ENCODE measurements around the gene VPS13D.

VPS13D gene

GRCh38 chr1:12186679-12186985, 43.2 kb upstream of the VPS13D start:
- H3K27ac ChIP-seq (ENCODE audit: low read depth, low read length) = no peak overlapping the region
- no peak overlapping the region for H2AFZ ChIP-seq (ENCODE audit: low read length, unreplicated experiment)
- no peak overlapping the region for H3K4me3 ChIP-seq (ENCODE audit: low read depth, low read length)
- no peaks in the 10 kb centered on the region for H3K27me3 ChIP-seq (ENCODE audit: insufficient read depth, low read length)
- H3K36me3 ChIP-seq (ENCODE audit: insufficient read depth, low read length) = no peaks in the 10 kb centered on the region
- H3K79me2 ChIP-seq (ENCODE audit: control insufficient read depth, insufficient read depth, low read length, unreplicated experiment) = peaks cover 37% of the 10 kb centered on the region
- H3K4me1 ChIP-seq (ENCODE audit: control insufficient read depth, insufficient read depth, low read length, unreplicated experiment) = peaks cover 46% of the 10 kb centered on the region

GRCh38 chr1:12188115-12188514, 41.7 kb upstream of the VPS13D start:
- no peak overlapping the region for H3K4me3 ChIP-seq (ENCODE audit: low read depth, low read length)
- no peak overlapping the region for H2AFZ ChIP-seq (ENCODE audit: low read length, unreplicated experiment)
- H3K79me2 ChIP-seq (ENCODE audit: control insufficient read depth, insufficient read depth, low read length, unreplicated experiment) = peaks cover 32% of the 10 kb centered on the region
- H3K4me1 ChIP-seq (ENCODE audit: control insufficient read depth, insufficient read depth, low read length, unreplicated experiment) = peaks cover 35% of the 10 kb centered on the region
- H3K36me3 ChIP-seq (ENCODE audit: insufficient read depth, low read length) = no peaks in the 10 kb centered on the region
- H3K27ac ChIP-seq (ENCODE audit: low read depth, low read length) = no peak overlapping the region
- H3K27me3 ChIP-seq (ENCODE audit: insufficient read depth, low read length) = no peaks in the 10 kb centered on the region

- Histone ChIP-seq H3K36me3 (ENCODE audit: insufficient read depth, low read length) (no peaks in the 10 kb centered on the region), H3K4me1 (ENCODE audit: control insufficient read depth, insufficient read depth, low read length, unreplicated experiment) (peaks cover 33% of the 10 kb centered on the region), H3K27me3 (ENCODE audit: insufficient read depth, low read length) (no peaks in the 10 kb centered on the region), H3K79me2 (ENCODE audit: control insufficient read depth, insufficient read depth, low read length, unreplicated experiment) (peaks cover 32% of the 10 kb centered on the region), H2AFZ (ENCODE audit: low read length, unreplicated experiment) (no peak overlapping the region), H3K4me3 (ENCODE audit: low read depth, low read length) (no peak overlapping the region), H3K27ac (ENCODE audit: low read depth, low read length) (no peak overlapping the region)
Observed at GRCh38 chr1:12188657-12189327, 41.0 kb upstream of the VPS13D start.

GRCh38 chr1:12189328-12189682, 40.5 kb upstream of the VPS13D start:
- Histone ChIP-seq H2AFZ (ENCODE audit: low read length, unreplicated experiment) (no peak overlapping the region), H3K79me2 (ENCODE audit: control insufficient read depth, insufficient read depth, low read length, unreplicated experiment) (peaks cover 32% of the 10 kb centered on the region), H3K27ac (ENCODE audit: low read depth, low read length) (no peak overlapping the region), H3K36me3 (ENCODE audit: insufficient read depth, low read length) (no peaks in the 10 kb centered on the region), H3K27me3 (ENCODE audit: insufficient read depth, low read length) (no peaks in the 10 kb centered on the region), H3K4me1 (ENCODE audit: control insufficient read depth, insufficient read depth, low read length, unreplicated experiment) (peaks cover 27% of the 10 kb centered on the region), H3K4me3 (ENCODE audit: low read depth, low read length) (no peak overlapping the region)

- Histone ChIP-seq H3K27me3 (ENCODE audit: insufficient read depth, low read length) (no peaks in the 10 kb centered on the region), H3K36me3 (ENCODE audit: insufficient read depth, low read length) (0 out of 2 replicates have a peak, but pooled peaks cover 6% of the 10 kb centered on the region), H3K4me3 (ENCODE audit: low read depth, low read length) (no peak overlapping the region), H3K4me1 (ENCODE audit: control insufficient read depth, insufficient read depth, low read length, unreplicated experiment) (peaks cover 6% of the 10 kb centered on the region), H2AFZ (ENCODE audit: low read length, unreplicated experiment) (no peak overlapping the region), H3K79me2 (ENCODE audit: control insufficient read depth, insufficient read depth, low read length, unreplicated experiment) (peaks cover 15% of the 10 kb centered on the region), H3K27ac (ENCODE audit: low read depth, low read length) (no peak overlapping the region)
Observed at GRCh38 chr1:12191242-12192032, 38.4 kb upstream of the VPS13D start.

- Histone ChIP-seq H2AFZ (ENCODE audit: low read length, unreplicated experiment) (no peak overlapping the region), H3K79me2 (ENCODE audit: control insufficient read depth, insufficient read depth, low read length, unreplicated experiment) (no peaks in the 10 kb centered on the region), H3K36me3 (ENCODE audit: insufficient read depth, low read length) (0 out of 2 replicates have a peak, but pooled peaks cover 6% of the 10 kb centered on the region), H3K27me3 (ENCODE audit: insufficient read depth, low read length) (no peaks in the 10 kb centered on the region), H3K4me3 (ENCODE audit: low read depth, low read length) (no peak overlapping the region), H3K4me1 (ENCODE audit: control insufficient read depth, insufficient read depth, low read length, unreplicated experiment) (no peaks in the 10 kb centered on the region), H3K27ac (ENCODE audit: low read depth, low read length) (no peak overlapping the region)
Observed at GRCh38 chr1:12194666-12195216, 35.1 kb upstream of the VPS13D start.

- Histone ChIP-seq H3K4me1 (ENCODE audit: control insufficient read depth, insufficient read depth, low read length, unreplicated experiment) (no peaks in the 10 kb centered on the region), H2AFZ (ENCODE audit: low read length, unreplicated experiment) (no peak overlapping the region), H3K27ac (ENCODE audit: low read depth, low read length) (no peak overlapping the region), H3K36me3 (ENCODE audit: insufficient read depth, low read length) (0 out of 2 replicates have a peak, but pooled peaks cover 6% of the 10 kb centered on the region), H3K79me2 (ENCODE audit: control insufficient read depth, insufficient read depth, low read length, unreplicated experiment) (no peaks in the 10 kb centered on the region), H3K4me3 (ENCODE audit: low read depth, low read length) (no peak overlapping the region), H3K27me3 (ENCODE audit: insufficient read depth, low read length) (no peaks in the 10 kb centered on the region)
Observed at GRCh38 chr1:12195416-12195815, 34.4 kb upstream of the VPS13D start.

GRCh38 chr1:12196641-12197482, 33.0 kb upstream of the VPS13D start:
- H3K79me2 ChIP-seq (ENCODE audit: control insufficient read depth, insufficient read depth, low read length, unreplicated experiment) = no peaks in the 10 kb centered on the region

GRCh38 chr1:12197483-12197880, 32.3 kb upstream of the VPS13D start:
- no peaks in the 10 kb centered on the region for H3K4me1 ChIP-seq (ENCODE audit: control insufficient read depth, insufficient read depth, low read length, unreplicated experiment)
- H3K4me3 ChIP-seq (ENCODE audit: low read depth, low read length) = no peak overlapping the region
- H2AFZ ChIP-seq (ENCODE audit: low read length, unreplicated experiment) = no peak overlapping the region
- 0 out of 2 replicates have a peak, but pooled peaks cover 7% of the 10 kb centered on the region for H3K36me3 ChIP-seq (ENCODE audit: insufficient read depth, low read length)
- H3K27ac ChIP-seq (ENCODE audit: low read depth, low read length) = no peak overlapping the region
- H3K79me2 ChIP-seq (ENCODE audit: control insufficient read depth, insufficient read depth, low read length, unreplicated experiment) = no peaks in the 10 kb centered on the region
- H3K27me3 ChIP-seq (ENCODE audit: insufficient read depth, low read length) = no peaks in the 10 kb centered on the region

More at GRCh38 chr1:12196641-12197482, 33.0 kb upstream of the VPS13D start:
- Histone ChIP-seq H3K36me3 (ENCODE audit: insufficient read depth, low read length) (0 out of 2 replicates have a peak, but pooled peaks cover 6% of the 10 kb centered on the region), H2AFZ (ENCODE audit: low read length, unreplicated experiment) (no peak overlapping the region), H3K4me1 (ENCODE audit: control insufficient read depth, insufficient read depth, low read length, unreplicated experiment) (no peaks in the 10 kb centered on the region), H3K27me3 (ENCODE audit: insufficient read depth, low read length) (no peaks in the 10 kb centered on the region), H3K4me3 (ENCODE audit: low read depth, low read length) (no peak overlapping the region), H3K27ac (ENCODE audit: low read depth, low read length) (no peak overlapping the region)

GRCh38 chr1:12200208-12200607, 29.6 kb upstream of the VPS13D start:
- Histone ChIP-seq H3K4me1 (ENCODE audit: control insufficient read depth, insufficient read depth, low read length, unreplicated experiment) (no peaks in the 10 kb centered on the region), H2AFZ (ENCODE audit: low read length, unreplicated experiment) (no peak overlapping the region), H3K79me2 (ENCODE audit: control insufficient read depth, insufficient read depth, low read length, unreplicated experiment) (no peaks in the 10 kb centered on the region), H3K4me3 (ENCODE audit: low read depth, low read length) (no peak overlapping the region), H3K27me3 (ENCODE audit: insufficient read depth, low read length) (no peaks in the 10 kb centered on the region), H3K36me3 (ENCODE audit: insufficient read depth, low read length) (0 out of 2 replicates have a peak, but pooled peaks cover 6% of the 10 kb centered on the region), H3K27ac (ENCODE audit: low read depth, low read length) (no peak overlapping the region)

Measured in ACC112 (cell line).